Urinary bladder (tissue), 4 donors: ENCODE measurements around the gene MFAP1. TPM values are rescaled to one million over a fixed set of nuclear protein-coding genes. Genes with fewer than 3 reads are reported as not detected.
A peak's percentile ranks its signal among the peaks of the same experiment; 100 is the strongest.

Experiments used
- DNase-seq: peaks from one replicate; pipeline ENCODE4 v3.0.0-alpha.2; 2015; ENCODE audit errors: extremely low spot score
- H3K27ac ChIP-seq: one replicate; pipeline ENCODE4 v1.5.1; 2013; ENCODE audit warnings: low read depth, mild to moderate bottlenecking, moderate library complexity
- H3K36me3 ChIP-seq: one replicate; pipeline ENCODE4 v1.6.1; 2013; ENCODE audit warnings: mild to moderate bottlenecking, moderate library complexity; ENCODE audit not compliant: insufficient read depth
- H3K4me1 ChIP-seq: one replicate; pipeline ENCODE4 v1.6.1; 2013; ENCODE audit warnings: mild to moderate bottlenecking, moderate library complexity; ENCODE audit not compliant: insufficient read depth
- H3K4me3 ChIP-seq: one replicate; pipeline ENCODE4 v1.5.1; 2013; ENCODE audit warnings: low read depth, low read length
- WGBS: extraction: QIAGEN DNeasy Blood & Tissue Kit; methylation state at CpG from one replicate; pipeline ENCODE4 v1.1.7; 2013; 5-methylcytosine and 5-hydroxymethylcytosine counted together
- polyA plus RNA-seq: library from polyadenylated mRNA; stranded (reverse); fragments of 200-250 nt; gene quantifications from one replicate; pipeline ENCODE4 v1.2.3, GENCODE V29; 2013
- small RNA-seq: library from RNA; depleted of rRNA; stranded (forward); fragments of <200 nt; gene quantifications from one replicate; pipeline ENCODE3, GENCODE V24; 2014
- total RNA-seq: library from RNA; depleted of rRNA; stranded (reverse); fragments of >200 nt; gene quantifications from one replicate; pipeline ENCODE4 v1.2.3, GENCODE V29; 2014
- donor health status: healthy with polysubstance abuse.
- donor health status: healthy.

Gene MFAP1
- total and polyA plus RNA-seq, 2 donors: 22.4 to 26.2 TPM

DNA sequence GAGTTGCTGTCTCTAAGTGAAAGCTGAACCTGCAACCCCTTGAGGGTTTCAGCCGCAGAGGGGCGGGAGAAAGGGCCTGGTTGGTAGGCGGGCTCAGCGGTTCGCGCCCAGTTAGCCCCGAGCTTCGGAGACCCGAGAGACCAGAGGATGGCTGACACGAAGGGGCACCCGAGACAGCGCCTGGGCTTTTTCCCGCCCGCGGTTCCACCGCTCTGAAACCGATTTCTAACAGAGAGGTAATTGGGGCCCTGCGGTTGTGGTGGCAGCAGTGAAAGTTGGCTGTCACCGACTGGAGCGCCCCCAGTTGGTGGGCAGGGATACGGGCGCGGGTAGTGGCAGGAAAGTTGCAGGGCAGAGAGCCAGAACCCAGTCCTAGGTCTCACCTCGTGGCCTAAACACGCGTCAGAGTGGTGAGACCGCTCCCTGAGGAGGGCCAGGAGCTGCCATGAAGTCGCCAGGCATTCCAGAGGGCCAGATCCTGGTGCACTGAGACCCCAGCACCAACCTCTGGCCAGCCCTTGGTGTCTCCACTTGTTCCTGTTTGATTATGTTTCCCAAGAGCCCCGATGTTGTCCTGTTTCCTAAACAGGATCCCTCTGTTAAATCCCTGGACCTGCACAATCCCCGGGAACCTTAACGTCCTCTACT, 47.1 kb downstream of the MFAP1 start:
- 1% methylated on average over 31 of the region's 31 CpGs for WGBS
- H3K4me3 ChIP-seq: peak overlapping the region; percentile 55
- DNase-seq: no peak
- H3K4me1 ChIP-seq: no peaks in the 10 kb centered on the region
- H3K36me3 ChIP-seq: peaks cover 4% of the 10 kb centered on the region
- peak overlapping the region; percentile 40 for H3K27ac ChIP-seq

DNA sequence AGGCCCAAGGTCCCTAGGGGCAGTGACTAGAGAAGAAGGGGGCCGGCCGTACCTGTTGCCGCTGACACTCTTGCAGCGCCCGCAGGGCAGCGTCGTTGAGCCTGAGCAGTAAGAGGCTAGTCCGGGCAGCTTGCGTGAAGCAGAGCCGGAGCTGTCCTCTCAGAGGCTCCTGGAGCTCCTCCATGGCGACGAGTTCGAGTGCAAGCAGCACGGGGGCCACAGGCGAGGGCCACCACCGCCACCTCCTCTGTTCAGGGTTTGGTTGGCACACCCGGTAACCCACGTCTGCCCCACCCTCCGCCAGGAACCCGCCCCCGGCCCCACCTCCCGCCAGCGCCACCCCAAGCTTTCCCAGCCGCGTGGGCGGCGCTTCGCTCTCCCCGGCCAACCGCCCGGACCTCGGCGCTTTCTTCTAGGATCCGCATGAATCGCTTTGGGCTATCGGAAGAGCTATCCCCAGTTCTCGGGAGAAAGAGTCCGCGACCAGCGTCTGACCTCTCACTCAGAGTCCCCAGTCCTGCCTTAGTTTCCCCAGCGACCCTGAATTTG, 47.7 kb downstream of the MFAP1 start, which contains the start of gene ELL3:
ELL3 (minus strand) TSS at position 249 of the 549 bp plus-strand sequence; CDS start at position 184, 65 bp downstream.
- Histone ChIP-seq H3K4me1 (no peaks in the 10 kb centered on the region), H3K4me3 (peak within 1 kb of the TSS; percentile 55), H3K27ac (peak within 1 kb of the TSS; percentile 64), H3K36me3 (peaks cover 4% of the 10 kb centered on the region)
- DNase-seq: no peak
- WGBS: under 1% methylated on average over 41 of the region's 41 CpGs

GRCh38 chr15:43776101-43776717, 48.3 kb downstream of the MFAP1 start:
- peak overlapping the region; percentile 55 for H3K4me3 ChIP-seq
- peak overlapping the region; percentile 64 for H3K27ac ChIP-seq
- no peak for DNase-seq
- no peaks in the 10 kb centered on the region for H3K4me1 ChIP-seq
- WGBS: 26% methylated on average over 35 of the region's 35 CpGs
- peaks cover 5% of the 10 kb centered on the region for H3K36me3 ChIP-seq

DNA sequence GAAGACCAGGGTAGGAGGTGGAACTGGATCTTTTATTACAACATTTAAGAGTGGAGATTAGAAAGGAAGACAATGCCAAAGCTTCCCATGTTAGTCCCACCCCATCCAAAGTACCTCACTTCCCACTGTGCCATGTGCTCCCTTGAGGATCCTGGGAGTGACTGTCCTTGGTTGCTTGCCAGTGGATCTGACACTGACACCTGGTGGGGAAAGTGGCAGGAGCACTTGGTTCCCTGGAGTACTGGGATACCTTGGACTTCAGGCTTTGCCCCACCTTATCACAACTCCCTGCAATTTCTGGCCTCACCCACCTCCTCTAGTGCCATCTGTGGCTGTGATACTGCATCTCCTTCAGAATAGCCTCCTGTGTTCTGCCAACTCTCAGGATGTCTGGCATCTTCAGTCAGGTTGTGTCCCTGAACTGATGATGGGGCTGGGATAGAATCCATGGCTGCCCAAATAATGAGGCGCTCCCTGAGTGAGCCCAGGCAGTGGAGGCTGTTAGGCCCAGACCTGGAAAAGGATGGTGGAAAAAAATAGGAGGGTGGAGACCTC, 49.0 kb downstream of the MFAP1 start:
- Histone ChIP-seq H3K36me3 (peaks cover 5% of the 10 kb centered on the region), H3K4me1 (no peaks in the 10 kb centered on the region), H3K27ac (no peak overlapping the region), H3K4me3 (no peak overlapping the region)
- DNase-seq: no peak
- WGBS: 98% methylated on average over 1 of the region's 1 CpG

GRCh38 chr15:43774062-43774461, 50.4 kb downstream of the MFAP1 start:
- Histone ChIP-seq H3K4me3 (no peak overlapping the region), H3K36me3 (peaks cover 6% of the 10 kb centered on the region), H3K4me1 (no peaks in the 10 kb centered on the region), H3K27ac (no peak overlapping the region)
- DNase-seq: no peak
- WGBS: 68% methylated on average over 4 of the region's 4 CpGs

GRCh38 chr15:43772624-43773023, 51.9 kb downstream of the MFAP1 start:
- Histone ChIP-seq H3K36me3 (peaks cover 10% of the 10 kb centered on the region), H3K4me3 (no peak overlapping the region)

GRCh38 chr15:43771816-43772215, 52.7 kb downstream of the MFAP1 start:
- DNase-seq: no peak
- no peak overlapping the region for H3K4me3 ChIP-seq
- WGBS: 54% methylated on average over 2 of the region's 2 CpGs
- peaks cover 11% of the 10 kb centered on the region for H3K36me3 ChIP-seq
- H3K27ac ChIP-seq: no peak overlapping the region
- no peaks in the 10 kb centered on the region for H3K4me1 ChIP-seq

More at GRCh38 chr15:43772624-43773023, 51.9 kb downstream of the MFAP1 start:
- no peak for DNase-seq
- Histone ChIP-seq H3K4me1 (no peaks in the 10 kb centered on the region), H3K27ac (no peak overlapping the region)

DNA sequence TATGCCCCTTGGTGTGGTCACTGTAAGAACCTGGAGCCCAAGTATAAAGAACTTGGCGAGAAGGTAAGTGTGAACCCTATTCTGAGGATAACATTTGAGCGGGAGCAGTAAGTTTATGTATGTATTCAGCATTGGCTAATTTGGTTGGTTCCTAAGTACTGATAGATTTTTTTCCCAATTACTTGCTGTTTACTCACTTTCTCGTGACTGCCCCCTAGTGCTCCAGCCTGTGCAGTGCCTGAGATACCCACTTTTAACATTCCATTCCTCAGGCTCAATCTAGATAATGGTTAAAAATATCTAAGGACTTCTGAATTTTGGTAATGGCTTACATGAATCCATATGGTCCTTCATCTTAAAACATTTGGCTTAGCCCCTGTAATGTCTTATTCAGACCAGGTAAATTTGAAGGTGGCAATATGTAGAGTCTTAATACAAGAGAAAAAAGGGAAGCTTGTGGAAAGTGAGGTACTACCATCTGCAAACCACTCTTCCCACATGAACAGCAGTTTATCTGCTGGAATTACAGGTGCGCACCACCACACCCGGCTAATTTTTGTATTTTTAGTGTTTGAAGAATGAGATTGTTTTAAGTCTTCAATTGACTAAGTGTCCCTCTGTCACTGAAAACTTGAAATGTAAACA, 54.8 kb downstream of the MFAP1 start:
- no peak overlapping the region for H3K4me3 ChIP-seq
- H3K4me1 ChIP-seq: no peaks in the 10 kb centered on the region
- WGBS: 70% methylated on average over 5 of the region's 5 CpGs
- no peak overlapping the region for H3K27ac ChIP-seq
- DNase-seq: no peak
- H3K36me3 ChIP-seq: peaks cover 15% of the 10 kb centered on the region

DNA sequence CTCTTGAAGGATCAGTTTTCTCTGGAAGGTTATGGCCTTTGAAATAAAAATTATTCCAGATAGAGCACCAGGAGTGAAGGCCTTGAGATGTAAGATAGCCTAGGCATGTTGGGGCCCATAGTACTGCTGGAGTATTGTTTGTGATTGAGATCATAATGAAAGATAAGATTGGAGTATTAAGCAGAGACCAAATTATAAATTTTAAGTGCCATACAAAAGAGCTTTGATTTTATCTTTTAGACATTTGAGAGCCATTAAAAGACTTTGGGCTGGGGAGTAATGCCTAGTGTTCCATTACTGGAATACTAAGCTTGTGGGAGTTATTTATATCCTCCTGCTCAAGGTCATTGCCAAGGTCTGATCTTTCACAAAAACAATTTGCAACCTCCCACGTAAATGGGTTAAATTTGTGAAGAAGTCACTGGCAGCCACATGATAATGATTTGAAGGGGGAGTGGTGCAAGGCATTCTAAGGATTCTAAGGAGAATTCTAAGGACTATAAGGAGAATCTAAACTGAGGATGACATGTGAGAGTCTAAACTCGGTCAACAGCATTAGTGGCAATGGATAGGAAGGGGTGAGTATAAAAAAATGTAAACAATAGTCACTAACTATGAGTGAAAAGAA, 60.6 kb downstream of the MFAP1 start:
- DNase-seq: no peak
- Histone ChIP-seq H3K4me3 (no peak overlapping the region), H3K4me1 (no peaks in the 10 kb centered on the region), H3K27ac (no peak overlapping the region), H3K36me3 (peaks cover 10% of the 10 kb centered on the region)
- WGBS: 40% methylated on average over 2 of the region's 2 CpGs

DNA sequence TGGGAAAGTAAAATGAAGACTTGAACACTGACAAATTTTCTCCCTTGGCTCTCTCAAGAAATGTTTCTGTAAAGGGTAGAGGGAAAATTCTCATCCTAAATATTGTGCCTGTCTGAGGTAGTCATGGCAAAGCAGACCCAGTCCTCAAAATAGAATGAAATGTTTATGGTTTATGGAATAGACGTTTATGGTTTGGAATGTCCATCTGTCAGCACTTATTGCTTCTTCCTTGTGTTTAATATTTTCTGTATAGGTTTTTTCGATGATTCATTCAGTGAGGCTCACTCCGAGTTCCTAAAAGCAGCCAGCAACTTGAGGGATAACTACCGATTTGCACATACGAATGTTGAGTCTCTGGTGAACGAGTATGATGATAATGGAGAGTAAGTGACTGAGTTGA, 61.7 kb downstream of the MFAP1 start:
- H3K4me3 ChIP-seq: no peak overlapping the region
- WGBS: 34% methylated on average over 6 of the region's 6 CpGs
- no peak for DNase-seq
- H3K27ac ChIP-seq: no peak overlapping the region
- H3K36me3 ChIP-seq: peaks cover 11% of the 10 kb centered on the region
- H3K4me1 ChIP-seq: no peaks in the 10 kb centered on the region

Small RNA genes within 50 kb of the gene (small RNA-seq; reads per million reads assigned to genes)
- not detected for gene MIR1282
- gene RF00019: not detected

Other genes with a start within 250 kb of the MFAP1 start
- gene PPIP5K1, start 234.5 kb downstream of the MFAP1 start, total RNA-seq: 20.7 TPM
- 12.2 TPM for gene PPIP5K1, start 234.5 kb downstream of the MFAP1 start, polyA plus RNA-seq
- gene CKMT1B, start 230.7 kb downstream of the MFAP1 start, total RNA-seq: 0.63 TPM
- gene CKMT1B, start 230.7 kb downstream of the MFAP1 start, polyA plus RNA-seq: 2.7 TPM
- gene STRC, start 205.9 kb downstream of the MFAP1 start, total RNA-seq: 0.05 TPM
- 0.20 TPM for gene STRC, start 205.9 kb downstream of the MFAP1 start, polyA plus RNA-seq
- 4.7 TPM for gene CATSPER2, start 175.8 kb downstream of the MFAP1 start, total RNA-seq
- 0.82 TPM for gene CATSPER2, start 175.8 kb downstream of the MFAP1 start, polyA plus RNA-seq
- gene CKMT1A, start 130.8 kb downstream of the MFAP1 start, total RNA-seq: 0.79 TPM
- 2.4 TPM for gene CKMT1A, start 130.8 kb downstream of the MFAP1 start, polyA plus RNA-seq
- 167 TPM for gene PDIA3, start 78.3 kb downstream of the MFAP1 start, total RNA-seq
- 159 TPM for gene PDIA3, start 78.3 kb downstream of the MFAP1 start, polyA plus RNA-seq
- 5.4 TPM for gene ELL3, start 47.7 kb downstream of the MFAP1 start, total RNA-seq
- gene ELL3, start 47.7 kb downstream of the MFAP1 start, polyA plus RNA-seq: 4.1 TPM
- 248 TPM for gene SERF2, start 32.4 kb downstream of the MFAP1 start, total RNA-seq
- 1,227 TPM for gene SERF2, start 32.4 kb downstream of the MFAP1 start, polyA plus RNA-seq
- not detected for gene SERINC4, start 24.5 kb downstream of the MFAP1 start, total RNA-seq
- 0.61 TPM for gene SERINC4, start 24.5 kb downstream of the MFAP1 start, polyA plus RNA-seq
- 5.3 TPM for gene HYPK, start 24.1 kb downstream of the MFAP1 start, total RNA-seq
- 11.9 TPM for gene HYPK, start 24.1 kb downstream of the MFAP1 start, polyA plus RNA-seq
- 17.1 TPM for gene WDR76, start 2.3 kb upstream of the MFAP1 start, total RNA-seq
- gene WDR76, start 2.3 kb upstream of the MFAP1 start, polyA plus RNA-seq: 3.1 TPM